Measurements from ENCODE around the gene KPTN. TPM values are rescaled to one million over a fixed set of nuclear protein-coding genes. Genes with fewer than 3 reads are reported as not detected.
A peak's percentile ranks its signal among the peaks of the same experiment; 100 is the strongest.

KPTN gene
- total RNA-seq, 1 experiment from 2014 or later: 8.0 TPM

GRCh38 chr19:47485210-47485609, 1.2 kb upstream of the KPTN start:
- ChIA-PET CTCF (no interaction called here), POLR2A (ENCODE audit: unreplicated experiment) (no interaction called here)
- H3K9me3 ChIP-seq (ENCODE audit: low read length): no peaks in the 10 kb centered on the region
- H3K27ac ChIP-seq (ENCODE audit: low read length): no peak overlapping the region
- intact Hi-C loops (cut with micrococcal nuclease): no loop called here
- ATAC-seq (no peak), DNase-seq (no peak)
- no peaks in the 10 kb centered on the region for H3K79me2 ChIP-seq (ENCODE audit: low read length)
- no peak overlapping the region; the same call in 1 of the 2 replicates for H3K9ac ChIP-seq (ENCODE audit: low read length)
- H4K20me1 ChIP-seq (ENCODE audit: low read length): no peaks in the 10 kb centered on the region
- no peaks in the 10 kb centered on the region for H3K9me2 ChIP-seq (replicated peaks; ENCODE audit: low read length)
- no peaks in the 10 kb centered on the region for H3F3A ChIP-seq (ENCODE audit: low read length, unreplicated experiment)
- TF ChIP-seq CTCF (conservative IDR thresholded peaks at IDR 0.05; ENCODE audit: low read depth, low read length): no peak
- TF ChIP-seq EZH2 (IDR thresholded peaks at IDR 0.05; ENCODE audit: low read length, unreplicated experiment): no peak
- no peak for TF ChIP-seq EZH2phosphoT487 (IDR thresholded peaks at IDR 0.05; ENCODE audit: borderline replicate concordance, low read length)
- peak overlapping the region; percentile 89; the same call in 1 of the 2 replicates for H3K4me3 ChIP-seq (ENCODE audit: low read length)
- H3K4me2 ChIP-seq (ENCODE audit: low read length): peak overlapping the region; percentile 90
- no peak overlapping the region for H2AFZ ChIP-seq (ENCODE audit: low read length)
- no peaks in the 10 kb centered on the region for H3K36me3 ChIP-seq (ENCODE audit: low read depth, low read length)
- H3K27me3 ChIP-seq (ENCODE audit: low read length): no peaks in the 10 kb centered on the region
- no peaks in the 10 kb centered on the region for H3K4me1 ChIP-seq (ENCODE audit: insufficient read depth, low read length)
- BruUV-seq (replicated peaks): no TSS peak

- Histone ChIP-seq H3K9me2 (replicated peaks; ENCODE audit: low read length) (no peaks in the 10 kb centered on the region), H2AFZ (ENCODE audit: low read length) (peak overlapping the region; percentile 87; the same call in 1 of the 2 replicates), H3K9me3 (ENCODE audit: low read length) (no peaks in the 10 kb centered on the region), H3K9ac (ENCODE audit: low read length) (peak overlapping the region; percentile 86; the same call in 1 of the 2 replicates), H4K20me1 (ENCODE audit: low read length) (no peaks in the 10 kb centered on the region), H3K27ac (ENCODE audit: low read length) (no peak overlapping the region), H3F3A (ENCODE audit: low read length, unreplicated experiment) (no peaks in the 10 kb centered on the region), H3K4me1 (ENCODE audit: insufficient read depth, low read length) (no peaks in the 10 kb centered on the region), H3K79me2 (ENCODE audit: low read length) (no peaks in the 10 kb centered on the region), H3K4me2 (ENCODE audit: low read length) (peak overlapping the region; percentile 90; the same call in 1 of the 2 replicates), H3K4me3 (ENCODE audit: low read length) (peak overlapping the region; percentile 89), H3K27me3 (ENCODE audit: low read length) (no peaks in the 10 kb centered on the region), H3K36me3 (ENCODE audit: low read depth, low read length) (no peaks in the 10 kb centered on the region)
- ChIA-PET CTCF (interaction anchor here (1.1 kb wide), 1 partner anchor 32 kb away, joined by 3 read pairs; the partner anchor contains the start of gene NAPA), POLR2A (ENCODE audit: unreplicated experiment) (interaction anchor here (0.6 to 0.7 kb wide), 2 partner anchors 177 to 385 kb away, joined by 3 to 4 read pairs; no protein-coding TSS in a partner anchor)
- DNase-seq: no peak
- intact Hi-C loops (cut with micrococcal nuclease): no loop called here
- no TSS peak for BruUV-seq (replicated peaks)
- ATAC-seq: no peak
- no peak for TF ChIP-seq EZH2phosphoT487 (IDR thresholded peaks at IDR 0.05; ENCODE audit: borderline replicate concordance, low read length)
- no peak for TF ChIP-seq EZH2 (IDR thresholded peaks at IDR 0.05; ENCODE audit: low read length, unreplicated experiment)
- TF ChIP-seq CTCF (conservative IDR thresholded peaks at IDR 0.05; ENCODE audit: low read depth, low read length): no peak
Measured at GRCh38 chr19:47483200-47483599, 819 bp downstream of the KPTN start.

- DNase-seq: no peak
- Histone ChIP-seq H2AFZ (ENCODE audit: low read length) (no peak overlapping the region), H3F3A (ENCODE audit: low read length, unreplicated experiment) (no peaks in the 10 kb centered on the region), H3K9ac (ENCODE audit: low read length) (no peak overlapping the region), H3K79me2 (ENCODE audit: low read length) (no peaks in the 10 kb centered on the region), H3K9me2 (replicated peaks; ENCODE audit: low read length) (no peaks in the 10 kb centered on the region), H3K27me3 (ENCODE audit: low read length) (no peaks in the 10 kb centered on the region), H3K4me2 (ENCODE audit: low read length) (no peak overlapping the region), H3K4me3 (ENCODE audit: low read length) (no peak overlapping the region), H3K9me3 (ENCODE audit: low read length) (no peaks in the 10 kb centered on the region), H3K36me3 (ENCODE audit: low read depth, low read length) (no peaks in the 10 kb centered on the region), H3K4me1 (ENCODE audit: insufficient read depth, low read length) (no peaks in the 10 kb centered on the region), H3K27ac (ENCODE audit: low read length) (no peak overlapping the region), H4K20me1 (ENCODE audit: low read length) (no peaks in the 10 kb centered on the region)
- TF ChIP-seq EZH2 (IDR thresholded peaks at IDR 0.05; ENCODE audit: low read length, unreplicated experiment) (no peak), EZH2phosphoT487 (IDR thresholded peaks at IDR 0.05; ENCODE audit: borderline replicate concordance, low read length) (no peak), CTCF (conservative IDR thresholded peaks at IDR 0.05; ENCODE audit: low read depth, low read length) (no peak)
- CTCF ChIA-PET: no interaction called here
- BruUV-seq (replicated peaks): no TSS peak
- no peak for ATAC-seq
- POLR2A ChIA-PET (ENCODE audit: unreplicated experiment): no interaction called here
- intact Hi-C loops (cut with micrococcal nuclease): no loop called here
Measured at GRCh38 chr19:47481460-47482052, 2.5 kb downstream of the KPTN start.

Data from PC-3 (cell line).